Testis (tissue), 3 donors: ENCODE data around the gene PGAM2. TPM values are rescaled to one million over a fixed set of nuclear protein-coding genes. Genes with fewer than 3 reads are reported as not detected.

Experiments
- DNase-seq: peaks from one replicate; pipeline ENCODE4 v3.0.0-alpha.2; 2019
- H3K27ac ChIP-seq, 2 donors: fragments of 200-600 bp; sonication (generic); one replicate each; pipeline ENCODE4 v1.5.1; 2019
- H3K27me3 ChIP-seq: fragments of 200-600 bp; sonication (generic); one replicate; pipeline ENCODE4 v1.5.1; 2019
- H3K36me3 ChIP-seq: fragments of 200-600 bp; sonication (generic); one replicate; pipeline ENCODE4 v1.5.1; 2017; ENCODE audit warnings: low read depth; ENCODE audit errors: missing control alignments
- H3K4me1 ChIP-seq: fragments of 200-600 bp; sonication (generic); one replicate; pipeline ENCODE4 v1.5.1; 2019
- H3K4me3 ChIP-seq, 2 donors: fragments of 200-600 bp; sonication (generic); one replicate each; pipeline ENCODE4 v1.5.1; 2017 to 2019
- H3K9me3 ChIP-seq: fragments of 200-600 bp; sonication (generic); one replicate; pipeline ENCODE4 v1.5.1; 2017
- POLR2A ChIP-seq: fragments of 450-650 bp; IDR thresholded peaks from one replicate; pipeline ENCODE4 v1.6.1; 2017; ENCODE audit warnings: antibody characterized with exemption, mild to moderate bottlenecking, moderate library complexity
- WGBS, 2 donors: methylation state at CpG; one replicate each; pipeline ENCODE4 v1.1.5; 2018; 5-methylcytosine and 5-hydroxymethylcytosine counted together
- intact Hi-C: fragments of 100-400 bp; cut with DNase I; formaldehyde crosslinking; loops from one replicate; pipeline ENCODE4 v1.15.1; 2023; ENCODE audit warnings: low total_unique reads
- polyA plus RNA-seq: library from polyadenylated mRNA; stranded (reverse); fragments of 350-450 nt; fragmentation: Illumina TruSeq; extraction: RNeasy Lipid Tissue Mini Kit (QIAGEN cat#74804); gene quantifications from one replicate; pipeline ENCODE4 v1.2.3, GENCODE V29; 2014; ENCODE audit warnings: low read depth, low replicate concordance; ENCODE audit not compliant: insufficient read depth
- total RNA-seq, 2 donors: library from RNA; depleted of rRNA; stranded (reverse); fragments of >200 nt; gene quantifications; one replicate each; pipeline ENCODE4 v1.2.3, GENCODE V29; 2016
- TF ChIP-seq, protein P1 (sequence below), 3 experiments: fragments of 450-650 bp in 2 of 3; fragments of 200-600 bp in 1 of 3; sonication (generic) in 1 of 3; IDR thresholded peaks; one replicate each; pipeline ENCODE4 v1.5.1; 2016 to 2019; ENCODE audit warnings: antibody characterized with exemption in 3 of 3, mild to moderate bottlenecking in 2 of 3, moderate library complexity in 1 of 3

PGAM2 gene
- total and polyA plus RNA-seq, 3 donors from 2014 or later: 85.1 to 298 (median 139) TPM

DNA sequence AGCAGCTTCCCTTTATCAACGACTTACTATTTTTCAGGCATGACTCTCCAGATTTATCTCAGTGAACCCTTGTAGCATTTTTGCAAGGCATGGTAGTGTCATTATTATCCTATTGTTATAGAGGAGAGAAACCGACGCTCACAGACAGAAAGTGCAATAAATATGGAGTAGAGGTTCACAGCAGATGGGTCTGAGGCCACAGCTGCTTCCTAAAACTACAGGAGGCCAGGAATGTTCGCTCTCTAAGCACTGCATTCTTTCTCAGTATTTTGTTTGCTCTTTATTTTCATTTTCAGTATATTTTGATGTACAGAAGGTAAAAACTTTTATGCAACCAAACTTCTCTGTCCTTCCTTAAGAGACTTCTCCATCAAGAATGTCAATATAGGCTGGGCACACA is 34.3 kb upstream of the PGAM2 start:
- Histone ChIP-seq H3K27me3 (no peaks in the 10 kb centered on the region), H3K4me1 (peaks cover 20% of the 10 kb centered on the region), H3K36me3 (no peaks in the 10 kb centered on the region), H3K27ac (no peak overlapping the region), H3K4me3 (no peak overlapping the region), H3K9me3 (no peaks in the 10 kb centered on the region)
- TF ChIP-seq, protein P1, sequence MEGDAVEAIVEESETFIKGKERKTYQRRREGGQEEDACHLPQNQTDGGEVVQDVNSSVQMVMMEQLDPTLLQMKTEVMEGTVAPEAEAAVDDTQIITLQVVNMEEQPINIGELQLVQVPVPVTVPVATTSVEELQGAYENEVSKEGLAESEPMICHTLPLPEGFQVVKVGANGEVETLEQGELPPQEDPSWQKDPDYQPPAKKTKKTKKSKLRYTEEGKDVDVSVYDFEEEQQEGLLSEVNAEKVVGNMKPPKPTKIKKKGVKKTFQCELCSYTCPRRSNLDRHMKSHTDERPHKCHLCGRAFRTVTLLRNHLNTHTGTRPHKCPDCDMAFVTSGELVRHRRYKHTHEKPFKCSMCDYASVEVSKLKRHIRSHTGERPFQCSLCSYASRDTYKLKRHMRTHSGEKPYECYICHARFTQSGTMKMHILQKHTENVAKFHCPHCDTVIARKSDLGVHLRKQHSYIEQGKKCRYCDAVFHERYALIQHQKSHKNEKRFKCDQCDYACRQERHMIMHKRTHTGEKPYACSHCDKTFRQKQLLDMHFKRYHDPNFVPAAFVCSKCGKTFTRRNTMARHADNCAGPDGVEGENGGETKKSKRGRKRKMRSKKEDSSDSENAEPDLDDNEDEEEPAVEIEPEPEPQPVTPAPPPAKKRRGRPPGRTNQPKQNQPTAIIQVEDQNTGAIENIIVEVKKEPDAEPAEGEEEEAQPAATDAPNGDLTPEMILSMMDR (IDR thresholded peaks at IDR 0.05): no peak
- no peak for TF ChIP-seq POLR2A
- intact Hi-C loops: no loop called here
- WGBS, 2 donors: 52 to 64% methylated on average over 4 of the region's 4 CpGs
- no peak for DNase-seq

- 81 to 87% methylated on average over 6 of the region's 6 CpGs for WGBS, 2 donors
- Histone ChIP-seq H3K4me3 (no peak overlapping the region), H3K27me3 (no peaks in the 10 kb centered on the region), H3K9me3 (no peaks in the 10 kb centered on the region), H3K36me3 (no peaks in the 10 kb centered on the region), H3K4me1 (peaks cover 26% of the 10 kb centered on the region), H3K27ac (no peak overlapping the region)
- TF ChIP-seq POLR2A: no peak
- TF ChIP-seq, protein P1 (IDR thresholded peaks at IDR 0.05): no peak
- DNase-seq: no peak
- intact Hi-C loops: no loop called here
Observed at GRCh38 chr7:44098092-44099068, 33.0 kb upstream of the PGAM2 start.

DNA sequence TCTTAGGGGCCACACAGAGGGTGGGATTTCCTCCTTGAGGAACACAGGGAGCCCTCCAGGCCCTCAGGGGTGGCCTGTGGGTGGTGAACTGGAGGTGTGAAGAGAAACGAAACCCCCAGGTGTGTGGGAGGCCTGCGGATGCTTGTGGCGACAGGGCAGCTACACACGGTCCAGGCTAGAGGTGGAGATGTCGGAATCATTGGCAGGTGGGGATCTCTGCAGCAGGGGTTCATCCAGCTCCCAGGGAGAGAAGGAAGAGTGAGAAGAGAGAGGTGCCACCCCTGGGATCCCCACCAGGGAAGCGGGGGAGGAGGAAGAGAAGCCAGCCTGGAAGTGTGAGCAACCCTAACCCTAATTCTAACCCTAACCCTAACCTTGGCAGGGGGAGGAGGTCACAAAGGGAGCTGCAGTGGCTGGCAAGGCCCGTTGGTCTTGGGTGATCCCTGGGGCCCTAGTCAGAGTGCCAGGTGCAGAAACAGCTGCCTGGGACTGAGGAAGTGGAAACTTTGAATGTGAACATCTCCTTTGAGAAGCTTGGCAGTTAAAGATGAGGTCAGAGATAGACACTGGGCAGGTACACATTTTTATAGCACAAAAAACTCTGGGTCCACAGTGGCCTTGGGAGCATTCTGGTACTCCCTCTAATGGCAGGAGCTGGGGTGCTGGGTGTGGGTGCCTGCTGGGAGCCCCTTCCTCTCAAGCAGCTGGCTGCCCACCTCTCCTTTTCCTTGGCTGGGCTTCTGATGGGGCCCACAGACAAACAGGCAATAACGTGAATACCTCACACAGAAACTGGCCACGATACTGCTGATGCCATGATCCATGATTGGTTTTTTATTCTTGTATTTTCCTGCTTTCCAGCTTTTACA is 31.9 kb upstream of the PGAM2 start:
- Histone ChIP-seq H3K27ac (no peak overlapping the region), H3K27me3 (no peaks in the 10 kb centered on the region), H3K36me3 (no peaks in the 10 kb centered on the region), H3K9me3 (no peaks in the 10 kb centered on the region), H3K4me3 (no peak overlapping the region), H3K4me1 (peaks cover 26% of the 10 kb centered on the region)
- TF ChIP-seq POLR2A: no peak
- TF ChIP-seq, protein P1 (IDR thresholded peaks at IDR 0.05): no peak
- no peak for DNase-seq
- 83 to 87% methylated on average over 9 of the region's 9 CpGs for WGBS, 2 donors
- intact Hi-C loops: no loop called here

- intact Hi-C loops: no loop called here
- no peak for TF ChIP-seq POLR2A
- TF ChIP-seq, protein P1 (IDR thresholded peaks at IDR 0.05): no peak
- H3K27me3 ChIP-seq: no peaks in the 10 kb centered on the region
- 84 to 89% methylated on average over 8 of the region's 8 CpGs for WGBS, 2 donors
- H3K36me3 ChIP-seq: no peaks in the 10 kb centered on the region
- DNase-seq: no peak
- no peak overlapping the region for H3K4me3 ChIP-seq
- no peaks in the 10 kb centered on the region for H3K9me3 ChIP-seq
- peaks cover 24% of the 10 kb centered on the region for H3K4me1 ChIP-seq
- H3K27ac ChIP-seq: no peak overlapping the region
Observed at GRCh38 chr7:44096326-44096881, 31.0 kb upstream of the PGAM2 start.
